GM12872 (cell line): ENCODE measurements around the gene SV2A.

ENCODE experiments used
- TF ChIP-seq, protein P1 (sequence below): IDR thresholded peaks from 3 replicates; pipeline ENCODE4 v1.5.1; 2011; ENCODE audit warnings: low read depth, mild to moderate bottlenecking, low read length, moderate library complexity; ENCODE audit not compliant: insufficient read depth

SV2A gene

GRCh38 chr1:149927563-149928400, 10.1 kb upstream of the SV2A start, which contains the start of gene SF3B4:
TSS of gene SF3B4 (minus strand) at chr1:149927803. CDS start at chr1:149927759, 44 bp downstream.
- TF ChIP-seq, protein P1, sequence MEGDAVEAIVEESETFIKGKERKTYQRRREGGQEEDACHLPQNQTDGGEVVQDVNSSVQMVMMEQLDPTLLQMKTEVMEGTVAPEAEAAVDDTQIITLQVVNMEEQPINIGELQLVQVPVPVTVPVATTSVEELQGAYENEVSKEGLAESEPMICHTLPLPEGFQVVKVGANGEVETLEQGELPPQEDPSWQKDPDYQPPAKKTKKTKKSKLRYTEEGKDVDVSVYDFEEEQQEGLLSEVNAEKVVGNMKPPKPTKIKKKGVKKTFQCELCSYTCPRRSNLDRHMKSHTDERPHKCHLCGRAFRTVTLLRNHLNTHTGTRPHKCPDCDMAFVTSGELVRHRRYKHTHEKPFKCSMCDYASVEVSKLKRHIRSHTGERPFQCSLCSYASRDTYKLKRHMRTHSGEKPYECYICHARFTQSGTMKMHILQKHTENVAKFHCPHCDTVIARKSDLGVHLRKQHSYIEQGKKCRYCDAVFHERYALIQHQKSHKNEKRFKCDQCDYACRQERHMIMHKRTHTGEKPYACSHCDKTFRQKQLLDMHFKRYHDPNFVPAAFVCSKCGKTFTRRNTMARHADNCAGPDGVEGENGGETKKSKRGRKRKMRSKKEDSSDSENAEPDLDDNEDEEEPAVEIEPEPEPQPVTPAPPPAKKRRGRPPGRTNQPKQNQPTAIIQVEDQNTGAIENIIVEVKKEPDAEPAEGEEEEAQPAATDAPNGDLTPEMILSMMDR, result no peak

DNA sequence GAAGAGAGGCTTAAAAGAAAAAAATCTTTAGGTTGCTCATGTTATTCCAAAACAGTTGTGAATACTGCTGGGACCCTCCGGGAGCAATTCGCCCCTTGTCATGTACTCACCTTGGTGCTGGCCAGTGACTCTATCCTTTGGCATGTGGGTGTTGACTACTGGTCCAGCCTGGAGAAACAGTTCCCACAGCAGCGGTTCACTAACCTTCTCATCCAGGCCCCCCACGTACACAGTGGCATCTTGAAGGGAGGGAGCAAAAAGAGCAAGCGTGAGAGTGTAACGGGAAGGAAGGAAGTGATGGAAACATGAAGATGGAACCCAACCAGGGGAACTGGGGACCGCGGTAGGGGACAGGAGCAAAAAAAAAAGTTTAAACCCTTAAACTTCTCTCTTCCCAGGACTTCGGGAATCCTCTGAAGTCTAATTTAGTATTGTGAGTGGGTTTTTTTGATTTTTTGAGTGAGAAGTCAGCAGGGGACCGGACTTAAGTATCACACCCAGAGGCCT, 9.5 kb upstream of the SV2A start:
- TF ChIP-seq, protein P1, result no peak

DNA sequence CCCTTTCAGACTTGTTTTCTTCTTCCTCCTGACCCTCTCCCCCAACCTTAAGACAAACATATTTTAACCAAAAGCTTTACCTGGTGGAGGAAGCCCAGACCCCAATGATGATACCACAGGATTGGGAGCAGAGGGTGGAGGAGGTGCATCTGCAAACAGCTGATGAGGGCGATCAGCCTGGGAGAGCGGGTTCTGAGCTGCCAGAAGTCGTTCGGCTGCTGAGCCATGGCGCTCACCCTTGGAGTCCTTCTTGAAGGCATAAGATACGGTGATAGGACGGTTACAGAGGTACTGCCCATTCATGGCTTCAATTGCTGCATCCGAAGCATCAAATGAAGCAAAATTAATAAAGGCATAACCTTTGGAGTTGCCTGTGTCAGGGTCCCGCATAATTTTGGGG, 8.7 kb upstream of the SV2A start:
- TF ChIP-seq, protein P1, result no peak

GRCh38 chr1:149925751-149926150, 8.1 kb upstream of the SV2A start:
- TF ChIP-seq, protein P1, result no peak

GRCh38 chr1:149925345-149925744, 7.7 kb upstream of the SV2A start:
- TF ChIP-seq, protein P1, result no peak

- TF ChIP-seq, protein P1, result no peak
These were observed 6.0 kb upstream of the SV2A start for GRCh38 chr1:149923626-149924025.

DNA sequence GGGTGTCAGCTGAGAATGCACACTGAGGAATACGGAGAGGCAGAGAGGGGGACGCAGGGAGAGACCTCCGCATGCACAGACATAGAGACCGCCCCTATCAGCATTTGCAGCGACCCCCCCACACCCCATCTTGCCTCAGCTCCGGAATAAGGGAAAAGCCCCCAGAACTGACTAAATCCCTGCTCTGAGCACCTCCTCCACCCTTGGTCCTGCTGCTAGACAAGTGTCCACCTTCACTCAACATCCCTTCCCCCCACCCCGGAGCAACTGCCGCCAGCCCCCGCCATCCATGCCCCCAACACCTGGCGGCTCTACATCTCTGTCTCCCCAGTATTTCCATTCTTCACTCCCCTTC, 769 bp downstream of the SV2A start:
- TF ChIP-seq, protein P1, result no peak
